ENCODE results near the gene KLHL18. TPM values are rescaled to one million over a fixed set of nuclear protein-coding genes. Genes with fewer than 3 reads are reported as not detected.

KLHL18 gene
- total RNA-seq, 4 donors from 2014 or later = 20.8 to 50.7 (median 38.8) TPM

- no peak for TF ChIP-seq POLR2AphosphoS5 (IDR thresholded peaks at IDR 0.05)
- no peak for TF ChIP-seq EP300 (IDR thresholded peaks at IDR 0.05)
- TF ChIP-seq POLR2A (IDR thresholded peaks at IDR 0.05) = no peak
- TF ChIP-seq, protein P1, sequence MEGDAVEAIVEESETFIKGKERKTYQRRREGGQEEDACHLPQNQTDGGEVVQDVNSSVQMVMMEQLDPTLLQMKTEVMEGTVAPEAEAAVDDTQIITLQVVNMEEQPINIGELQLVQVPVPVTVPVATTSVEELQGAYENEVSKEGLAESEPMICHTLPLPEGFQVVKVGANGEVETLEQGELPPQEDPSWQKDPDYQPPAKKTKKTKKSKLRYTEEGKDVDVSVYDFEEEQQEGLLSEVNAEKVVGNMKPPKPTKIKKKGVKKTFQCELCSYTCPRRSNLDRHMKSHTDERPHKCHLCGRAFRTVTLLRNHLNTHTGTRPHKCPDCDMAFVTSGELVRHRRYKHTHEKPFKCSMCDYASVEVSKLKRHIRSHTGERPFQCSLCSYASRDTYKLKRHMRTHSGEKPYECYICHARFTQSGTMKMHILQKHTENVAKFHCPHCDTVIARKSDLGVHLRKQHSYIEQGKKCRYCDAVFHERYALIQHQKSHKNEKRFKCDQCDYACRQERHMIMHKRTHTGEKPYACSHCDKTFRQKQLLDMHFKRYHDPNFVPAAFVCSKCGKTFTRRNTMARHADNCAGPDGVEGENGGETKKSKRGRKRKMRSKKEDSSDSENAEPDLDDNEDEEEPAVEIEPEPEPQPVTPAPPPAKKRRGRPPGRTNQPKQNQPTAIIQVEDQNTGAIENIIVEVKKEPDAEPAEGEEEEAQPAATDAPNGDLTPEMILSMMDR (IDR thresholded peaks at IDR 0.05) = no peak
- no peak overlapping the region for H3K27ac ChIP-seq
- peak in 1 of 2 donors; percentile 85 for DNase-seq (ENCODE audit: low spot score in 2 of 2)
- peaks cover 12% of the 10 kb centered on the region for H3K4me1 ChIP-seq
- H3K9me3 ChIP-seq = no peaks in the 10 kb centered on the region
- no peaks in the 10 kb centered on the region for H3K36me3 ChIP-seq
- H3K27me3 ChIP-seq = no peaks in the 10 kb centered on the region
- H3K4me3 ChIP-seq = no peak overlapping the region
- WGBS = 51% methylated on average over 11 of the region's 11 CpGs
Measured at GRCh38 chr3:47266709-47267489, 15.8 kb upstream of the KLHL18 start.

DNA sequence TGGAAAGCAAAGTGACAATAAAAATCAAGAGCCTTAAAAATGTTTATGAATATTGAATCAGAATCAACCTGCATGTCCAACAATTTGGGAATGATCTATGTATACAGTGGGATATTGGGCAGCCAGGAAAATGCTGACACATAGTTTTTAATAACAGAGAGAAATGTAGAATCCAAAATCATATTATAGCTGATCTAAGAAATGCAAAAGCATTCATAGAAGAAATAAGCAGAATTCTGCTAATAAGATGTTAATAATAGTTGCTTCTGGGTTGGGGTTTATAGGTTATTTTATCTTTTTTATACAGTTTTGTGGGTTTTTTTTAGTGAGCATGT is 15.3 kb upstream of the KLHL18 start:
- H3K4me3 ChIP-seq = no peak overlapping the region
- no peaks in the 10 kb centered on the region for H3K27me3 ChIP-seq
- no peak for DNase-seq (ENCODE audit: low spot score in 2 of 2)
- no peaks in the 10 kb centered on the region for H3K36me3 ChIP-seq
- H3K4me1 ChIP-seq = peaks cover 12% of the 10 kb centered on the region
- no peak overlapping the region for H3K27ac ChIP-seq
- TF ChIP-seq, protein P1 (IDR thresholded peaks at IDR 0.05) = no peak
- H3K9me3 ChIP-seq = no peaks in the 10 kb centered on the region

DNA sequence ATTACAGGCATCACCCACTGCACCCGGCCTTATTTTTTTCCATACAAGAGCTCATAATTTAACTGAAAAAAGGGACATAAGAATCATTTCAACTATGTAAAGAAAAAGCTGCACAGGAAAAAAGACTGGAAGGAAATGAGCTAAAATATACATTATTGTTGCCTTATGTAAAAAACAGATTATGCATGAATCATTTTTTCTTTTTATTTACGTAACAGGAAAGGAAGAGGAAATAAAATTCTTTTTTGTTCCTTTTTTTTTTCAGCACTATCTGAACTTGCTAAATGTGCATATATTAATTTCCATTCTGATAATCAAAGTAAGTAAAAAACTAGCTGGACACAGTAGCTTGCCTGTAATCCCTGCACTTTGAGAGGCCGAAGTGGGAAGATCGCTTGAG is 12.2 kb upstream of the KLHL18 start:
- Histone ChIP-seq H3K36me3 (no peaks in the 10 kb centered on the region), H3K4me3 (no peak overlapping the region), H3K9me3 (no peaks in the 10 kb centered on the region), H3K27ac (no peak overlapping the region), H3K27me3 (no peaks in the 10 kb centered on the region), H3K4me1 (peaks cover 12% of the 10 kb centered on the region)
- no peak for TF ChIP-seq POLR2AphosphoS5 (IDR thresholded peaks at IDR 0.05)
- no peak for TF ChIP-seq EP300 (IDR thresholded peaks at IDR 0.05)
- TF ChIP-seq, protein P1 (IDR thresholded peaks at IDR 0.05) = no peak
- no peak for TF ChIP-seq POLR2A (IDR thresholded peaks at IDR 0.05)
- DNase-seq (ENCODE audit: low spot score in 2 of 2) = no peak
- 90% methylated on average over 4 of the region's 4 CpGs for WGBS

DNA sequence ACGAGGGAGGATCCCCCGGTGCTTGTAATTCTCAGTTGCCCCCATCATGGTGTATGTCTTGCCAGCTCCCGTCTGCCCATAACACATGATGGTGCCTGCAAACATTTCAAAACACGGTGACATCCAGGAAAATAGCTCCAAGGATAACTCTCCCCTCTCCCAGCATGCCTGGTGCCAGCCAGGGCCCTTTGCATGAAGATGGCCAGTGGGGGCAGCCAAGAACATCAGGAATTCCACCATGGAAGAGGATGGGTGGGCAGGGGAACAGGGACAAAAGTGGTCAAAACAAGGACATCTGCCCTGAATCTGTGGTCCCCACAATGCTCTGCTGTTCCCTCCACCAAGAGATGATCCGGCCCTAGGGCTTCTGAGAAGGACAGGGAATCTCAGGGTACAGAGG is 9.2 kb upstream of the KLHL18 start:
- H3K36me3 ChIP-seq = peaks cover 3% of the 10 kb centered on the region
- H3K9me3 ChIP-seq = no peaks in the 10 kb centered on the region
- no peak for TF ChIP-seq EP300 (IDR thresholded peaks at IDR 0.05)
- TF ChIP-seq POLR2AphosphoS5 (IDR thresholded peaks at IDR 0.05) = no peak
- no peak for TF ChIP-seq POLR2A (IDR thresholded peaks at IDR 0.05)
- TF ChIP-seq, protein P1 (IDR thresholded peaks at IDR 0.05) = no peak
- 89% methylated on average over 5 of the region's 5 CpGs for WGBS
- H3K27me3 ChIP-seq = no peaks in the 10 kb centered on the region
- H3K4me1 ChIP-seq = no peaks in the 10 kb centered on the region
- H3K27ac ChIP-seq = no peak overlapping the region
- no peak overlapping the region for H3K4me3 ChIP-seq
- DNase-seq (ENCODE audit: low spot score in 2 of 2) = no peak

GRCh38 chr3:47274652-47275051 is 8.1 kb upstream of the KLHL18 start:
- WGBS = 96% methylated on average over 2 of the region's 2 CpGs
- no peak for TF ChIP-seq EP300 (IDR thresholded peaks at IDR 0.05)
- TF ChIP-seq, protein P1 (IDR thresholded peaks at IDR 0.05) = no peak
- TF ChIP-seq POLR2AphosphoS5 (IDR thresholded peaks at IDR 0.05) = no peak
- TF ChIP-seq POLR2A (IDR thresholded peaks at IDR 0.05) = no peak
- DNase-seq (ENCODE audit: low spot score in 2 of 2) = no peak
- H3K4me3 ChIP-seq = no peak overlapping the region
- no peaks in the 10 kb centered on the region for H3K9me3 ChIP-seq
- no peaks in the 10 kb centered on the region for H3K4me1 ChIP-seq
- peaks cover 3% of the 10 kb centered on the region for H3K36me3 ChIP-seq
- H3K27me3 ChIP-seq = no peaks in the 10 kb centered on the region
- no peak overlapping the region for H3K27ac ChIP-seq

Measured in suprapubic skin (tissue), 4 donors.